ENCODE results near the gene ABCA7.

The ABCA7 gene, protein sequence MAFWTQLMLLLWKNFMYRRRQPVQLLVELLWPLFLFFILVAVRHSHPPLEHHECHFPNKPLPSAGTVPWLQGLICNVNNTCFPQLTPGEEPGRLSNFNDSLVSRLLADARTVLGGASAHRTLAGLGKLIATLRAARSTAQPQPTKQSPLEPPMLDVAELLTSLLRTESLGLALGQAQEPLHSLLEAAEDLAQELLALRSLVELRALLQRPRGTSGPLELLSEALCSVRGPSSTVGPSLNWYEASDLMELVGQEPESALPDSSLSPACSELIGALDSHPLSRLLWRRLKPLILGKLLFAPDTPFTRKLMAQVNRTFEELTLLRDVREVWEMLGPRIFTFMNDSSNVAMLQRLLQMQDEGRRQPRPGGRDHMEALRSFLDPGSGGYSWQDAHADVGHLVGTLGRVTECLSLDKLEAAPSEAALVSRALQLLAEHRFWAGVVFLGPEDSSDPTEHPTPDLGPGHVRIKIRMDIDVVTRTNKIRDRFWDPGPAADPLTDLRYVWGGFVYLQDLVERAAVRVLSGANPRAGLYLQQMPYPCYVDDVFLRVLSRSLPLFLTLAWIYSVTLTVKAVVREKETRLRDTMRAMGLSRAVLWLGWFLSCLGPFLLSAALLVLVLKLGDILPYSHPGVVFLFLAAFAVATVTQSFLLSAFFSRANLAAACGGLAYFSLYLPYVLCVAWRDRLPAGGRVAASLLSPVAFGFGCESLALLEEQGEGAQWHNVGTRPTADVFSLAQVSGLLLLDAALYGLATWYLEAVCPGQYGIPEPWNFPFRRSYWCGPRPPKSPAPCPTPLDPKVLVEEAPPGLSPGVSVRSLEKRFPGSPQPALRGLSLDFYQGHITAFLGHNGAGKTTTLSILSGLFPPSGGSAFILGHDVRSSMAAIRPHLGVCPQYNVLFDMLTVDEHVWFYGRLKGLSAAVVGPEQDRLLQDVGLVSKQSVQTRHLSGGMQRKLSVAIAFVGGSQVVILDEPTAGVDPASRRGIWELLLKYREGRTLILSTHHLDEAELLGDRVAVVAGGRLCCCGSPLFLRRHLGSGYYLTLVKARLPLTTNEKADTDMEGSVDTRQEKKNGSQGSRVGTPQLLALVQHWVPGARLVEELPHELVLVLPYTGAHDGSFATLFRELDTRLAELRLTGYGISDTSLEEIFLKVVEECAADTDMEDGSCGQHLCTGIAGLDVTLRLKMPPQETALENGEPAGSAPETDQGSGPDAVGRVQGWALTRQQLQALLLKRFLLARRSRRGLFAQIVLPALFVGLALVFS (N-terminal part only)

DNA sequence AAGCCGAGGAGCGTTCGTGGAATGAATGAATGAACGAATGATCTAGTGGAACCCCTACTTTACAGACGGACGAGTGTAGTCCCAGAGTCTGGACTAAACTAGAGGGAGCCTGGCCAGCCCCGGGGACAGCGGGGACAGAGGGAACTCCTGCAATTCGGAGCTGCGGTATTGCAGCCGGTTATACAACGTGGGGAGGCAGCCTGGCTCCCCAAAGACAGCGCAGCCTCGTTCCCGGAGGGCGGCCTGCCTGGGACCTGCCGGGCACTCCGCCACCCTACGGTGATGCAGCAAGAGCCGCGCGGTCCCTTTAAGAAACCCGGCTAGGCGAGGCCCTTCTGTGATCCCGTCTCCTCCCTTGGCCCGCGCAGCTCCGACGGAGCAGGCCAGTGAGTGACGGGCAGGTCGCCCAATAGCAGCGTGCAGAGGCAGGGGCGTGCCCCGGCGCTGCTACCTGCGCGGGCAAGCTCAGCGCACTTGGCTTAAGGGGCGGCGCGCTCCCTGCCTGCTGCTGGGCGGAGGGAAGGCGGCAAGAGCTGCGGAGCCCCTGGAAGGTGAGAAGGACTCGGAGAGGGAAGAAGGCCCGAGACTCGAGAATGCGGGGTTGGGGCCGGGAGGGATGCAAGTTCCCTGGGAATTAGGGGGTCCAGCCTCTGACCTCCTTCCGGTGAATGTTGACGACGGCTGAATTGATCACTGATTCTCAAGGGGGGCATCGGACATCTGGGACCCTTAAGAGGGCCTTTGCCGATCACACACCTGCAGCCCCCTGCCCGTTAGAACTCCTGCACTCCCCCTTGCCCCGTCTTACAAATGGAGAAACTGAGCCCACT, at the start of gene ABCA7:
Gene ABCA7 (plus strand): TSS at position 462 of the 830 bp plus-strand sequence. CDS start 1,255 bp downstream, outside the sequence.
- peak; percentile 98 for DNase-seq

DNA sequence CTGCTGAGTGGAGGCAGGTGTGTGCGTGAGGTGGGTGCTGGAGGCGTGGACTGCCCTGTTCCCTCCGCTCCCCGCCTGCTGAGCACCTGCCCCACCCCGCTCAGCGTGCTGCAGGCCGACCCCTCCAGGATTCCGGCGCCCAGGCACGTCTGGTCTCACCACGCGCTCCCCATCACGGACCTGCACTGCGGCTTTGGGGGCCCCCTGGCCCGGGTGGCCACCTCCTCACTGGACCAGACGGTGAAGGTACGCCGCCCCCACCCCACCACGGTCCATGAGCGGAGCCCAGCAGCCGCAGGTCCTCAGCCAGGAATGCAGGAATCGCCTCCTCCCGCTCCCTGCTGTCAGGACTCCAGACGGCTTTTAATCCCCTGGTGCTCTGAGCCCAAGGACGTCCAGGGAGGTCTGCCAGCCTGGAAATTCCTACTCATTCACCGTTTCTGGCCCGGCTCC, 49.8 kb upstream of the ABCA7 start:
- DNase-seq, result no peak

DNA sequence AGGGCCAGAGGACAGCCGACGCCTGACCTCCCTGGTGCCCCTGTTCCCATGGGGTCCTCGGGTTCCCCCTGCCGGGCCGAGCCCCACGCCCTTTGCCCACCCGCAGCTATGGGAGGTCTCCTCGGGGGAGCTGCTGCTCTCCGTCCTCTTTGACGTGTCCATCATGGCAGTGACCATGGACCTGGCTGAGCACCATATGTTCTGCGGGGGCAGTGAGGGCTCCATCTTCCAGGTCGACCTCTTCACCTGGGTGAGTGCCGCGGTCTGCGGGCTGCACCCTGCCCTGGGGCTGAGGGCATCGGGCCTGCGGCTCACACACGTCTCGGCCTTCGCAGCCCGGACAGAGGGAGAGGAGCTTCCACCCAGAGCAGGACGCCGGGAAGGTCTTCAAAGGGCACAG, 49.2 kb upstream of the ABCA7 start:
- DNase-seq, result no peak

DNA sequence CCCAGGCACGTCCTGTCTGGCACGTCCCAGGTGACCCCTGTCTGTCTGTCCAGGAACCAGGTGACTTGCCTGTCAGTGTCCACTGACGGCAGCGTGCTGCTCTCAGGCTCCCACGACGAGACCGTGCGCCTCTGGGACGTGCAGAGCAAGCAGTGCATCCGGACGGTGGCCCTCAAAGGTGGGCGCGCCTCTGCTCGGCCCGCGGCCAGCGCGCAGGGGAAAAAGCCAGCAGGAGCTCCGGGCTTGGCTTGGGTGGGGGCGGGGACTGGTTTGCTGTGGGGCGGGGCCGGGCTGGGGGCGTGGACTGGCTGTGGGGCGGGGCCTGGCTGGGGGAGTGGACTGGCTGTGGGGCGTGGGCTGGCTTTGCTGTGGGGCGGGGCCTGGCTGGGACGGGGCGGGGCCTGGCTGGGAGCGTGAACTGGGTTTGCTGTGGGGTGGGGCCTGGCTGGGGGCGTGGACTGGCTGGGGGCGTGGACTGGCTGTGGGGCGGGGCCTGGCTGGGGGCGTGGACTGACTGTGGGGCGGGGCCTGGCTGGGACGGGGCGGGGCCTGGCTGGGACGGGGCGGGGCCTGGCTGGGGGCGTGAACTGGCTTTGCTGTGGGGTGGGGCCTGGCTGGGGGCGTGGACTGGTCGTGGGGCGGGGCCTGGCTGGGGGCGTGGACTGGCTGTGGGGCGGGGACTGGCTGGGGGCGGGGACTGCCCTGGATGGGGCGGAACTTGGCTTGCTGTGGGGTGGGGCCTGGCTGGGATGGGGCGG, 48.6 kb upstream of the ABCA7 start:
- peak; percentile 53 for DNase-seq

DNA sequence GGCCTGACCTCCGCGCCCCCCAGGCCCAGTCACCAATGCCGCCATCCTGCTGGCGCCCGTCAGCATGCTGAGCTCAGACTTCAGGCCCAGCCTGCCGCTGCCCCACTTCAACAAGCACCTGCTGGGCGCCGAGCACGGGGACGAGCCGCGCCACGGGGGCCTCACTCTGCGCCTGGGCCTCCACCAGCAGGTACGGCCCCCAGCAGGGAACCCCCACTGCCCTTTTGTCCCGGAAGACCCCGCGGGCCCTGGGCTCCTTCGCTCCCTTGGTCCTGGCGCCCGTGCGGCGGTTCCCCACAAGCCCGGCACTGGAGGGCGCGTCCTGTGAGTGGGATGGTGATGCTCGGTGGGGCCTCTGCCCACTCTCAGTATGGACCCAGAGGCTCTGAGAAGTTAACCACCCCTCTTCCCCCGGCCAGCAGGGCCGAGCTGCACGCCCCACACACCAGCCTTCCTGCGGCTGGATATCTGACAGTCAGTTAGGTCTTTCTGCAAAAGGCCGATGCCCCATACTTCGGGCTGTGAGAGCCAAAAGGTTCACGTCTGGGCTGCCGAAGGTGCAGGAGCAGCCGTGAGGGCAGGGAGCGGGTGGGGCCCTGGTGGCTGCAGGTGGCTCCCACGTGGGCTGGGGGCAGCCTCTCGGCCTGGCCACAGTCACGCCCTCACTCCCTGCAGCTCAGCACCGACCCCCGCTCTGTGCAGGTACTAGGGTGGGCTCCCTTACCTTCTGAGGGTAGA, 47.8 kb upstream of the ABCA7 start:
- no peak for DNase-seq

DNA sequence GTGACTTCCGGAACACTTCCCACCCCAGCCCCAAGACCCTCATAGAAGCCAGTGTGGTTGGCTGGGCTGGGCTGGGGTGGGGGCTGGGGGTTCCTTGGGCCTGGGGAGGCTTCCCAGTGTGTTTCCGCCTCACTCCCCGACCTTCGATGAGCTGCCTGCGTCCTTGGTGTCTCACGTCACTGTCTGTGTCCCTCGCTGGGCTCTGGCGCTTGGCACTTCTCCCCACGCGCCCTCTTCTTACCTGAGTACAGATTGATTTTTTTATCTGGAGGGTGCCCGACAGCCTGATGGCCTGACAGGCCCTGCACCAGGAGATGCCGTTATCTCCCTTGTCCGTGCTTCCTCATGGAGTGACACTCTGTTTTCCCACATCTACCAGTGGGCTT, 47.2 kb upstream of the ABCA7 start:
- no peak for DNase-seq

DNA sequence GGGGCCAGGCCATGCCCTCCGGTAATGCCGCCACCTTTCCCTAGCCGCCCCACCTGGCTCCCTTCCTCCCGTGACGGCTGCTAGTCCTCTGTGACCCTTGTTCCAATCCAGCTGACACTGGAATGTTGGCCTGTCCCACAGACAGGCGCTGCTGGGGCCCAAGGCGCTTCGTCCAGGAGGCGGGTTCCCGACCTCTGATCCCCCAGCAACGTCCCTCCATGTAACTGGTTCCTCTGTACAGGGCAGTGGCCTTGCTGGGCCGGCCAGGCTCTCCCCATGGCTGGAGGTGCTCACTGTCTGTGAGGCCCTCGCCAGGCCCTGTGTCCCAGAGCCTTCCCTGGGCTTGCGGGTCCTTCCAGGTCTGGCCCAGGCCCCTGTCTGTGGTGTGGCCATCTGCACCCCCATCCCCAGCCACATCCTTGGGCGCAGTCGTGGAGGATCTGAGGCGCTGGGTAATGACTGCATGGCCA, 46.5 kb upstream of the ABCA7 start:
- DNase-seq, result no peak

DNA sequence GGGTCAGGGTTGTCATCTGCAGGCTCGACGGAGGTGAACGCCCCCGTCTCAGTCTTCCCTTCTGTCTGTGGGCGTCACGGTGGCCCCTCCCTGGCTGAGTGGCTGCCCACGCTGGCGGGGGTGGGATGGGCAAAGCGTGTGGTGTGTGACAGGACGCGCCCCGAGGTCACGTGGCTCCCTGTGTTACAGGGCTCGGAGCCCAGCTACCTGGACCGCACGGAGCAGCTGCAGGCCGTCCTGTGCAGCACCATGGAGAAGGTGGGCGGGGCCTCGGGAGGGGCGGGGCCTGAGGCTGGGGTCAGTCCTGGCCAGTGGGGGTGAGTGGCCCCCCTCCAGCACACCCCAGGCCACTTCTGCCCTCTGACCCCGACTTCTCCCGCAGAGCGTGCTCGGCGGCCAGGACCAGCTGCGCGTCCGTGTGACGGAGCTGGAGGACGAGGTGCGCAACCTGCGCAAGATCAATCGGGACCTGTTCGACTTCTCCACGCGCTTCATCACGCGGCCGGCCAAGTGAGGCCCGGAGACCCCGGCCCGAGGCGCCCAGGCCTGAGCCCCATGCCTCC, 46.0 kb upstream of the ABCA7 start:
- DNase-seq, result no peak

DNA sequence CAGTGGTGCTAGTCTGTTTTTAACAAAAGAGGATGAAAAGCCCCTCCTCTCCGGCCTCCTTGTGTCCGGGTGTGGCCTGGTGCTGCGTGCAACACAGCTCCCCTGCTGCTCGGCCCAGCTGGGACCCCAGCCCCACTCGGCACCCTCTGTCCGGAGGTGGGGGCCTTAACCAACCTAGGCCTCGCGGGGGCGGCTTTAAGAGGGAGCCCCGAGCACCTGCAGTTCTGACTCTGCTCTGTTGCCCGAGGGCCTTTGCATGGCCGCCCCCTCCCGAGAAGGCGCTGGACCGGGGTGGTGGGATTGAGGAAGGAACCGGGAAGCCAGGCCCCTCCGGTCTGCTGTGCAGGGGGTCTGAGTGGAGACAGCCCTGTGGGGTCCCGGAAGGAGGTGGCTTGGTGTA, 45.4 kb upstream of the ABCA7 start:
- DNase-seq, result no peak

DNA sequence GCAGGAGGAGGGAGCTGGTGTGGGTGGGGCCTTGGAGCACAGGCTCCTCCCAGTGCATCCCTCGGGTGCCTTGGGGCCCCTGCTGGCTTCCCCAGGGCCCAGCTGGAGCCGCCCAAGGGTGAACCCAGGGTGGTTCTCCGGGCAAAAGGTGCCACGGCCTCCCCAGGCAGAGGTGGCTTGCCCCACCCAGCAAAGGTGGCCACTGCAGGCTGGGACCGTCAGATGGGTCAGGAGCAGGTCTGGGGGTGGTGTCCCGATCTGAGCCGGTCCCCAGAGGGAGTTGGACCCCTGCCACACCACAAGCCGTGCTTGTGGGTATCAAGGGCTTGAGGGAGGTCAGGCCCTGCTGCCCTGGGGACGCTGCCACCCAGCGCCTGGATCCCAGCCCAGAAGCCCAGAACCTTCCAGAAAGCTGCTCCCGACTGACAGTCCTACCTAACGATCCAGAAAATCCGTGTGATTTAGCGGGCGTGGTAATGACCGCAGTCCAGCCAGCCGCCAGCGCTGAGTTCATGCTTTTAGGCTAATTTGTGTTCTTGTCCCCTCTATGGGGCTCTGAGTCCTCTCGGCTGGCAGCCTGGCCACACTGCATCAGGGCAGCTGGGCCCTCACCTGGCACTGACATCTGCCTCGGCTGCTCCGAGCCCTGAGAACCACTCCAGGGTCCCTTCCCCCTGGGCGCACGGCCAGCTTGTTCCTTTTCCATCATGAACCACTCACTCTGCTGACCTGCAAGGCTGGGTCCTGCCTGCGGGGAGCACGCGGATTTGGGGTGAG, 44.7 kb upstream of the ABCA7 start:
- DNase-seq, result no peak

DNA sequence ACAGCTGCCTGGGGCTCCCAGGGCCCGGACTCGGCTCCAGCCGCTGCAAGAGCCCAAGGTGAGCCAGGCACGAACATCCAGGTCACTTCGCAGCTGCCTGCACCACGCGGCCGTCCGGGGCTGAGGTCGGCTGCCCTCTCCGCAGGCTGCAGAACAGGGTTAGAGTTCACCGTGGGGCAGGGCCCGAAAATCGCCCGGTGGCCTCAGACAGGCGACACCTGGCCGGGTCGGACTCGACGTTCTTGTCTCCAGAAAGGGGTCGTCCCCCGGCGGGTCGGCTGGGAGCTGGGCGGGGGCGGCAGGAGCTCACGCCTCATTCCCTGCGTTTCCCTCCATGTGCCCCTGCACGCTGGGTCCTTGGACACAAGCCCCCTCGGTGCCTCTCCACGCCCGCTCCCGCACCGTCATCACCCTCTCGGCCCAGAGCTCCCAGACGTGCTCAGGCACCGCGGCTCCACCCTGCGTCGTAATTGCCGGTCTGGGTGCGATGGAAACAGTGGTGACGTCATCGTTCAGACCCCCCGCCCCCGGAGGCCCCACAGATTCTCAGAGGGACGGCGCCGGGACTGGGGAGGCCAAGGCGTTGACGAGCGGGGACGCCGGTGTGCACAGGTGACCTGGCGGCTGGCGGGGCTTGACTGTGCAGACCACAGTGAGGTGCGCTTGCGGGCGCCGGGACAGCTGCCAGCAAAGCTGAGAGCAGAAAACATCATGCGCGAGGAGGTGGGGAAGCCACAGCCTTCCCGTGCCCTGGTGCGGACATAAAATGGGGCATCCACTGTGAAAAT, 43.7 kb upstream of the ABCA7 start:
- DNase-seq, result peak; percentile 11

DNA sequence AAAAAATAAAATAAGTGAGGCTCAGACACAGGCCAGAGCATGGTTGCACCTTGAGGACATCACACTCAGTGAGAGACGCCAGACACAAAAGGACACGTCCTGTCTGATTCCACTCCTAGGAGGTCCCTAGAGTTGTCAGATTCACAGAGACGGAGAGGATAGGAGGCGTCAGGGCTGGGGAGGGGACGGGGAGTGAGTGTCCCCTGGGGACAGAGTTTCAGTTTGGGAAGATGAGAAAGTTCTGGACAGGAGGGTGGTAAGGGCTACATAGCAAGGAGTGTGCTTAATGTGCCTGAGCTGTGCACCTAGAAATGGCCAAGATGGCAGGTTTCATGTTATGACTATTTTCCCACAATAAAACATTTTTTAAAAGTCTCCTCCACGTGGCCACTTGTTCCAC, 41.8 kb upstream of the ABCA7 start:
- DNase-seq, result no peak

DNA sequence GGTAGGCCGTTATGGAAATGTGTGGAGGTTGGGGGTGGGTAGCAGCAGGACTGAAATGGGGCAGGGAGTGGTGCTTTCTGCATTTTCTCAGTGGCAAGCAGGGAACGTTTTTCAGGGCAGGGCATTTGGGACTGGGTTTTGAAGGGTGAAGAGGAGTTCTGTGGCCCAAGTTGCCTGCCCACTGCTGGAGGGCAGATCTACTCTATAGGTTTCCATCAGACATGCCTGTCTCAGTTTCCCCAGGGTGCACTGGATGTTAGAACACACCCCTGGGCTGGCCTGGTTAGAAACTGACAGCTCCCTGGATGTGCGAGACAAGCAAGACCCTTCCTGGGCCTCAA, 40.6 kb upstream of the ABCA7 start:
- DNase-seq, result no peak

DNA sequence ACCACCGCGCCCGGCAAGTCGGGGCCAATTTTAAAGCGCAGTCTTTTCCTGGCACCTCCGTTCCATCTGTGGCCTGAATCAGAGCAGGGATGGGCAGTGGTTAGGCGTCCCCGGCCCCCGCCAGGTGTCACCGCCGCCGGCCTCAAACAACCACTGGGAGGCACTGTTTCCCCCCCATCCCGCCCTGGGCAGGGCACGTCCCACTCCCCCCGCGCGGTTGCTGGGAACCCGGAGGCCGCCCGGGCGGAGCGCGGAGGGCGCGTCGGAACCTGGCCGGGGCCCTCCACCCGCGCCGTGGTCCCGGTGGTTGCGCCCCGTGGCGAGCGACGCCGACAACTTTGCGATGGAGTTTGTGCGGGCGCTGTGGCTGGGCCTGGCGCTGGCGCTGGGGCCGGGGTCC, 39.8 kb upstream of the ABCA7 start, which contains the start of gene GRIN3B:
Gene GRIN3B (plus strand): TSS at position 325 of the 400 bp plus-strand sequence. CDS start 19 bp downstream, at position 344.
- DNase-seq, result peak; percentile 71

DNA sequence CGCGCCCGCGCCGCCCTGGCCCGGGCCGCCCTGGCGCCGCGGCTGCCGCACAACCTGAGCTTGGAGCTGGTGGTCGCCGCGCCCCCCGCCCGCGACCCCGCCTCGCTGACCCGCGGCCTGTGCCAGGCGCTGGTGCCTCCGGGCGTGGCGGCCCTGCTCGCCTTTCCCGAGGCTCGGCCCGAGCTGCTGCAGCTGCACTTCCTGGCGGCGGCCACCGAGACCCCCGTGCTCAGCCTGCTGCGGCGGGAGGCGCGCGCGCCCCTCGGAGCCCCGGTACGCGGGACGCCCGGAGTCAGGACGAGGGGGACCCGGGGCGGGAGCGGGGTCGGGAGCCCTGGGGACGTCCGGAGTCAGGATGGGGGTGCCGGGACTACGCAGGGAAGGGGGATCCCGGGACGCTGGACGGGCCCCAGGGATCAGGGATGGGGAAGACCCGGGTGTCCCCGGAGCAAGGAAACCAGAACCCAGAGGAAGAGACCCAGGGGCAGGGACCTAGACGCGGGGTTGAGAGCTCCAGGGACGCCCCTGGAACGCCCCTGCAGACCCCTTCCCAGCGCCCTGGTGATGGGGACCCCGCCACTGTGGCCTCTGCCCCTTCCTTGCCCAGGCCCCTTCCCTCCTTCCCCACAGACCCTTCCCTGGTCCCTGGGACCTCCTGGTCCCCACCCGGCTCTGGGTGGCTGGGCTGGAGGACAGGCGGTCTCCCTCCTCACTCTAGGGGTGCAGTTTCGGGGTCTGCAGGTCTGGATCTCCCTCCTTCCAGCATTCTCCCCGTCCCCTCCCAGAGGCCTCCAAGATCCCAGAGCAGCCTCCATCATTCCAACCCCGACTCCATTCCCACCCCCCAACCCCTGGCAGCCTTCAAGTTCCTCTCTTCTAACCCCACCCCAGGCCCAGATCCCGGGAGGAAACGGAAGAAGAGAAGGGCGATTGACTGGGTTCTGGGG, 39.0 kb upstream of the ABCA7 start:
- DNase-seq, result no peak

DNA sequence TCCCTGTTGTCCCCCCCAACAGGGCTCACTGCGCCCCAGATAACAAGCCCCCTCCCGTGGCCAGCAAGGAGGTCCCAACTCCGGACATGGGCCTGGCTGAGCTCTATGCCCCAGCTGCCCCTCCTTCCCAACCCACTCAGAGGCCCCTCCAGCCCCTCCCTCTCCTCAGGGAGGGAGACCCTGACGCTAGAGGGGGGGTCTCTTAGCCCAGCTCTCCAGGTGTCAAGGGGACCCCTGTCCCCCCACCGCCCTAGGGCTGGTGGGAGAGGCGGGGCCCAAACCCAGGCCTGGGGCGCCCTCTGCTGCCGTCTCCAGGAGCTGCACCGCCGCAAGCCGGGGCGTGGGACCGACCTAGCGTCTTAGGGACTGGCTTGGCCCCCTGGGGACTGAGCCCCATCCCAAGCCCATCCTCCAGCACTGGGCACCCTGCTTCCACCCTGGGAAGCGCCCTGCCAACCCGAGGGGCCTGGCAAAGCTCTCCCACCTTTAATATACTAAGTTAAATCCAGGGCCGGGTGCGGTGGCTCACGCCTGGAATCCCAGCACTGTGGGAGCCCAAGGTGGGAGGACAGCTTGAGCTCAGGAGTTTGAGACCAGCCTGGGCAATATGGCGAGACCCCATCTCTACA, 38.3 kb upstream of the ABCA7 start:
- peak; percentile 66 for DNase-seq

DNA sequence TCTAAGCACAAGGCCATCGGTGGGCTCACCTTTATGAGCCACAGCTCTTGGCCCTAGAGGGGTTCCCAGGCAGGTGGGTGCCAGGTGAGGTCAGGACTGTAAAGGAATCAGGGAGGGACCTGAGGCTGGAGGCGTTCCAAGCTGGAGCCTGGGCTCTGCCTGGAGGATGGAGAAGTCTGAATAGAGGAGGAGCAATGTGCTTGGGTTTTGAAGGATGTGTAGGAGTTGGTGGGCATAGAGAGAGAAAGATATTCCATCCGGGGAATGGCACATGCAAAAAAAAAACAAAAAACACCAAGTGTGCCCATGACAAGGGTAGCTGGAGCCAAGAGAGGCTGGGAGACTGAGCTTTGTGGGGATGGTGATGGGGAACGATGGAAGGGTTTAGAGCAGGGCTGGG, 37.3 kb upstream of the ABCA7 start:
- DNase-seq, result no peak

Measured in suppressor macrophage treated with lipopolysaccharide for 4 hours (primary cell).